ENCODE data around the gene LOX. TPM values are rescaled to one million over a fixed set of nuclear protein-coding genes. Genes with fewer than 3 reads are reported as not detected.

LOX gene
- total and polyA plus RNA-seq, 2 donors (not counting 1 experiment from before 2014, with no cell fraction given), result 81.9 to 336 TPM

DNA sequence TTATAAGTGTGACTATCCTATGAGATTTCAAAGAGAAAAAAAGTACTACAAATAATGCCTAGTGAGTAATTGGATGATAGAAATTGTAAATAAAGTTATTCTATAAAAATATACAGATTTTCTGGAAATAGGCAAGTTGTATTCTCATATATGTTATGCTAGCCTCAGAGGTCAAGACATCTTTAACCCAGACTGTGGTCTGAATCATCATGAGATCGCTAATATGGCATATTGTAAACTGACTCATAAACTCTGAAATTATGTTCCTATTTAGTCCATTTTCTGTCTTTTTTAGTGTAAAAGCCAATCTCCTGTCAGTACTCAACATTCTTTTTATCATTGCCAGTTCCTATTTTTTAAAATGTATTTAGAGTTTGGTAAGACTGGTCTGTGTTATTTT is 14.2 kb downstream of the LOX start:
- H3K4me2 ChIP-seq (ENCODE audit: extremely low read depth, insufficient read depth, low read length), result no peak overlapping the region
- no peak overlapping the region for H2AFZ ChIP-seq (ENCODE audit: low read length)
- no peaks in the 10 kb centered on the region for H3K27me3 ChIP-seq (ENCODE audit: control insufficient read depth, insufficient read depth, low read length)
- H4K20me1 ChIP-seq (ENCODE audit: control insufficient read depth, extremely low read depth, insufficient read depth, low read length), result no peaks in the 10 kb centered on the region
- no peaks in the 10 kb centered on the region for H3K9me3 ChIP-seq (ENCODE audit: control insufficient read depth, insufficient read depth, low read depth, low read length)
- H3K4me3 ChIP-seq (replicated peaks in 1 of 4; ENCODE audit: control extremely low read depth in 1 of 4, insufficient read depth in 1 of 4, low read depth in 3 of 4, low read length in 4 of 4), result no peak overlapping the region
- no peak overlapping the region for H3K9ac ChIP-seq (ENCODE audit: insufficient read depth, low read length)
- H3K27ac ChIP-seq (ENCODE audit: insufficient read depth, low read length), result no peak overlapping the region
- TF ChIP-seq CTCF (conservative IDR thresholded peaks at IDR 0.05 in 1 of 2, IDR thresholded peaks at IDR 0.05 in 1 of 2; ENCODE audit: low read depth in 1 of 2, low read length in 2 of 2) (no peak), EZH2 (IDR thresholded peaks at IDR 0.05; ENCODE audit: low read length, missing control alignments) (no peak)
- H3K4me1 ChIP-seq (ENCODE audit: control insufficient read depth, extremely low read depth, insufficient read depth, low read length), result peaks cover 2% of the 10 kb centered on the region
- no peaks in the 10 kb centered on the region for H3K36me3 ChIP-seq (ENCODE audit: control insufficient read depth, insufficient read depth, low read length)
- H3K79me2 ChIP-seq (ENCODE audit: control insufficient read depth, insufficient read depth, low read length), result no peaks in the 10 kb centered on the region
- peak; percentile 51 to 68 for DNase-seq (ENCODE audit: low read depth in 2 of 2)

DNA sequence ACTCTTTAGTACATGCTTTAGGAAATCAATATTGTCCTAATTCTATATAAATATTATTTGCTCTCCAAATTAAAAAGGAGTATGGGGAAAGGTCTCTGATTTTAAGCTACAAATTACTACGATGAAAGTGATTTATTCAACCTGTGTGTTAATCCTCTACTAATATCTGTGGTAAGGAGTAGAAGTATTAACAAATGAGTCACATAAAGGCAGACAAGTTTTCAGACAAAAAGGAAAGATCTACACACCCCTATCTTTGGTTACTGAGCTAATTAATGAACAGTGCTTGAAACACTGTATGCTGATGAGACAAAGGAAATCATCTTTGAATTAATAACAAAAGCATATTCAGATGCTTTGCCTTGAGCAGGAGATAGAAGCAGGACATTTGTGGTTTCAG is 15.9 kb downstream of the LOX start:
- H4K20me1 ChIP-seq (ENCODE audit: control insufficient read depth, extremely low read depth, insufficient read depth, low read length), result no peaks in the 10 kb centered on the region
- no peaks in the 10 kb centered on the region for H3K27me3 ChIP-seq (ENCODE audit: control insufficient read depth, insufficient read depth, low read length)
- no peak overlapping the region for H2AFZ ChIP-seq (ENCODE audit: low read length)
- H3K9me3 ChIP-seq (ENCODE audit: control insufficient read depth, insufficient read depth, low read depth, low read length), result no peaks in the 10 kb centered on the region
- peak in 1 of 2 donors; percentile 73 for DNase-seq (ENCODE audit: low read depth in 2 of 2)
- H3K27ac ChIP-seq (ENCODE audit: insufficient read depth, low read length), result no peak overlapping the region
- H3K4me1 ChIP-seq (ENCODE audit: control insufficient read depth, extremely low read depth, insufficient read depth, low read length), result peaks cover 2% of the 10 kb centered on the region
- no peaks in the 10 kb centered on the region for H3K36me3 ChIP-seq (ENCODE audit: control insufficient read depth, insufficient read depth, low read length)
- H3K4me2 ChIP-seq (ENCODE audit: extremely low read depth, insufficient read depth, low read length), result no peak overlapping the region
- TF ChIP-seq EZH2 (IDR thresholded peaks at IDR 0.05; ENCODE audit: low read length, missing control alignments) (no peak), CTCF (conservative IDR thresholded peaks at IDR 0.05 in 1 of 2, IDR thresholded peaks at IDR 0.05 in 1 of 2; ENCODE audit: low read depth in 1 of 2, low read length in 2 of 2) (no peak)
- no peak overlapping the region for H3K4me3 ChIP-seq (replicated peaks in 1 of 4; ENCODE audit: control extremely low read depth in 1 of 4, insufficient read depth in 1 of 4, low read depth in 3 of 4, low read length in 4 of 4)
- no peak overlapping the region for H3K9ac ChIP-seq (ENCODE audit: insufficient read depth, low read length)
- no peaks in the 10 kb centered on the region for H3K79me2 ChIP-seq (ENCODE audit: control insufficient read depth, insufficient read depth, low read length)

GRCh38 chr5:122056913-122057312 is 21.1 kb downstream of the LOX start:
- Histone ChIP-seq H4K20me1 (ENCODE audit: control insufficient read depth, extremely low read depth, insufficient read depth, low read length) (no peaks in the 10 kb centered on the region), H3K4me1 (ENCODE audit: control insufficient read depth, extremely low read depth, insufficient read depth, low read length) (no peaks in the 10 kb centered on the region), H3K79me2 (ENCODE audit: control insufficient read depth, insufficient read depth, low read length) (no peaks in the 10 kb centered on the region), H3K4me3 (replicated peaks in 1 of 4; ENCODE audit: control extremely low read depth in 1 of 4, insufficient read depth in 1 of 4, low read depth in 3 of 4, low read length in 4 of 4) (no peak overlapping the region), H3K27ac (ENCODE audit: insufficient read depth, low read length) (no peak overlapping the region), H3K27me3 (ENCODE audit: control insufficient read depth, insufficient read depth, low read length) (no peaks in the 10 kb centered on the region), H3K4me2 (ENCODE audit: extremely low read depth, insufficient read depth, low read length) (no peak overlapping the region), H3K9me3 (ENCODE audit: control insufficient read depth, insufficient read depth, low read depth, low read length) (no peaks in the 10 kb centered on the region), H2AFZ (ENCODE audit: low read length) (no peak overlapping the region), H3K36me3 (ENCODE audit: control insufficient read depth, insufficient read depth, low read length) (no peaks in the 10 kb centered on the region), H3K9ac (ENCODE audit: insufficient read depth, low read length) (no peak overlapping the region)
- DNase-seq (ENCODE audit: low read depth in 2 of 2), result no peak
- TF ChIP-seq EZH2 (IDR thresholded peaks at IDR 0.05; ENCODE audit: low read length, missing control alignments) (no peak), CTCF (conservative IDR thresholded peaks at IDR 0.05 in 1 of 2, IDR thresholded peaks at IDR 0.05 in 1 of 2; ENCODE audit: low read depth in 1 of 2, low read length in 2 of 2) (no peak)

Measured in fibroblast of lung (primary cell).